ENCODE data around the gene CCT6B.

Gene CCT6B

GRCh38 chr17:34899643-34900291, 61.5 kb downstream of the CCT6B start:
- TF ChIP-seq, protein P1, sequence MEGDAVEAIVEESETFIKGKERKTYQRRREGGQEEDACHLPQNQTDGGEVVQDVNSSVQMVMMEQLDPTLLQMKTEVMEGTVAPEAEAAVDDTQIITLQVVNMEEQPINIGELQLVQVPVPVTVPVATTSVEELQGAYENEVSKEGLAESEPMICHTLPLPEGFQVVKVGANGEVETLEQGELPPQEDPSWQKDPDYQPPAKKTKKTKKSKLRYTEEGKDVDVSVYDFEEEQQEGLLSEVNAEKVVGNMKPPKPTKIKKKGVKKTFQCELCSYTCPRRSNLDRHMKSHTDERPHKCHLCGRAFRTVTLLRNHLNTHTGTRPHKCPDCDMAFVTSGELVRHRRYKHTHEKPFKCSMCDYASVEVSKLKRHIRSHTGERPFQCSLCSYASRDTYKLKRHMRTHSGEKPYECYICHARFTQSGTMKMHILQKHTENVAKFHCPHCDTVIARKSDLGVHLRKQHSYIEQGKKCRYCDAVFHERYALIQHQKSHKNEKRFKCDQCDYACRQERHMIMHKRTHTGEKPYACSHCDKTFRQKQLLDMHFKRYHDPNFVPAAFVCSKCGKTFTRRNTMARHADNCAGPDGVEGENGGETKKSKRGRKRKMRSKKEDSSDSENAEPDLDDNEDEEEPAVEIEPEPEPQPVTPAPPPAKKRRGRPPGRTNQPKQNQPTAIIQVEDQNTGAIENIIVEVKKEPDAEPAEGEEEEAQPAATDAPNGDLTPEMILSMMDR (conservative IDR thresholded peaks at IDR 0.05) = no peak
- TF ChIP-seq ZFX (IDR thresholded peaks at IDR 0.05) = no peak
- H3K27ac ChIP-seq = no peak overlapping the region

DNA sequence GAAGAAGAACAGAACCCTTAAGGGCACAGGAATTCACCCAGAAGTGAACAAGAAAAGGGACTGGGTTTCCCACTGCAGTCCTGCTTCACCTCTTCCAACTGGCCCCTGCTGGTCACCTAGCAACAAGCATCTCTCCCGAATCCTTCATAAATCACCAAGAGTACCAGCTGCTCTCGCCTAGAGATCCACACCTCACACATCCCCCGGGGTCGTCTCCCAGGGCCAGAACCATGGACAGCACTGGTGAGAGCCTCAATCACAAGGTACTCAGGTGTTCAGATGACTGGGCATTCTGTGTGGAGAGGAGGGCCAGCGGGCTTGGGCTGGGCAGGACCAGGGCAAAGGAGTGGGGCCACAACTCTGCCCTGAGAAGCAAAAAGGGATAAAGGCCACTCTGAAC, 65.9 kb downstream of the CCT6B start:
- H3K27ac ChIP-seq = no peak overlapping the region
- TF ChIP-seq, protein P1 (conservative IDR thresholded peaks at IDR 0.05) = no peak

DNA sequence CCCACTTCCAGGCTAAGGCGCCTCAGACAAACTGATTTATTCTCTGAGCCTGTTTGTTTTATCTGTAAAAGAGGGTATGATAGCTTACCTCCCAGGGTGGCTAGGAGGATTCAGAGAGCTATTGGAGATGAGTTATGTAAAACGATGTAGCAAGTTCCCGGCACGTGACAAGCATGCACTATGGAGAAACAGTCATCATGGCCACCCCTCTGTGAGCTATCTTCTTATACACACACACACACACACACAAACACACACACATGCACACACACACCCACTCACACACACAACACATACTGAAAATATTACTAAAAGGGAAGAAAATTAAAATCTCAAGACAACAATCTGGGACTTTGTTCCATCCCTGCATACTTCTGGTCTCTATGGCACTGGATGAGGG, 66.3 kb downstream of the CCT6B start:
- H3K27ac ChIP-seq = no peak overlapping the region
- TF ChIP-seq ZFX (IDR thresholded peaks at IDR 0.05) = no peak
- TF ChIP-seq, protein P1 (conservative IDR thresholded peaks at IDR 0.05) = no peak

- no peak overlapping the region for H3K27ac ChIP-seq
- no peak for TF ChIP-seq ZFX (IDR thresholded peaks at IDR 0.05)
- TF ChIP-seq, protein P1 (conservative IDR thresholded peaks at IDR 0.05) = peak; percentile 78
Measured at GRCh38 chr17:34892461-34893249, 68.6 kb downstream of the CCT6B start.

GRCh38 chr17:34886831-34887230, 74.4 kb downstream of the CCT6B start:
- TF ChIP-seq, protein P1 (conservative IDR thresholded peaks at IDR 0.05) = no peak
- no peak overlapping the region for H3K27ac ChIP-seq

GRCh38 chr17:34885076-34885475, 76.2 kb downstream of the CCT6B start:
- TF ChIP-seq, protein P1 (conservative IDR thresholded peaks at IDR 0.05) = no peak
- TF ChIP-seq ZFX (IDR thresholded peaks at IDR 0.05) = no peak
- H3K27ac ChIP-seq = no peak overlapping the region

- H3K27ac ChIP-seq = no peak overlapping the region
- TF ChIP-seq, protein P1 (conservative IDR thresholded peaks at IDR 0.05) = no peak
- no peak for TF ChIP-seq ZFX (IDR thresholded peaks at IDR 0.05)
Measured at GRCh38 chr17:34884597-34884996, 76.7 kb downstream of the CCT6B start.
